ENCODE results near the gene LSS.
"Not testable (repeated sequence)": the region's sequence is repeated elsewhere in the genome, so short reads cannot be mapped to it uniquely, and the experiment has no call there.

The LSS gene

GRCh38 chr21:46245213-46245915 lies 16.8 kb upstream of the LSS start:
- no peak for DNase-seq (ENCODE audit: low read depth, low spot score)

- DNase-seq (ENCODE audit: low read depth, low spot score) = no peak
These were observed 16.0 kb upstream of the LSS start for GRCh38 chr21:46244602-46245001.

- no peak for DNase-seq (ENCODE audit: low read depth, low spot score)
These were observed 15.4 kb upstream of the LSS start for GRCh38 chr21:46243960-46244361.

DNA sequence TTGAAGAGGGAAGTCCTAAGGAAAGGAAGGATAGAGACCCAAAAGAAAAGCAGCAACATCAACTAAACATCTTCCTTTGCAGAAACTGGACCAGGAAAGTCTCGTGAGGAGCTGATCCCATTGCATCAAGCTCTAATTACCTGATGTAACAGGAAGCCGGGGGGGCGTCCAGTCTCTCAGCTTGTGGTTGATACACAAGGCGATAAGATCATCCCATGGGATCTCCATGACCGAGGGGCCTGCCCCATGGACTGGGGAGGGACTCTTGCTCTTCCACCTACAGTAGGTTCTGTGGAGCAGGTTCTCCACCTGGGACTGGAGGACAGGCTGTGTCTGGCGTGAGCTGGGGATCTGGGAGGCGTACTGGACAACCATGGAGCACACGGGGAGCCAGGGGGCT lies 14.8 kb upstream of the LSS start:
- DNase-seq (ENCODE audit: low read depth, low spot score) = no peak

DNA sequence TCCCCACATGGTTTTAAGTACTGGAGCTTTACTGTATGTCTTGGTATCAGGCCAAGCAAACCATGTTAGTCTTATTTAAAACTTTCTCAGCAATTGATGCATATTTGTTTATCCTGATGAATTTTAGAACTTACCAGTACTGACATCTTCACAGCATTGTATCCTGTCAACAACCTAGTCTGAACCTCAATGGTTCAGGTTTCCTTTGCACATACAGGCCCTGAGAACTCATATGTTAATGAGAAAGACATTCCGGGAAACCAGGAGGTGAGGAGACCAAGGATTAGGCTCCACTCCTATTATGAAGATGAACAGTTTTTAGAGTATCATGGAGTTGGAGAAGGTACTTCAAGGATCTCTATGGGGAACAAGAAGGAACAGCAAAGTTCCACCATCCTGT lies 13.0 kb upstream of the LSS start:
- DNase-seq (ENCODE audit: low read depth, low spot score) = not testable (repeated sequence)

GRCh38 chr21:46239817-46240325 lies 11.3 kb upstream of the LSS start:
- no peak for DNase-seq (ENCODE audit: low read depth, low spot score)

GRCh38 chr21:46237474-46237873 lies 8.9 kb upstream of the LSS start:
- DNase-seq (ENCODE audit: low read depth, low spot score) = no peak

GRCh38 chr21:46234436-46234950 lies 5.9 kb upstream of the LSS start:
- DNase-seq (ENCODE audit: low read depth, low spot score) = no peak

DNA sequence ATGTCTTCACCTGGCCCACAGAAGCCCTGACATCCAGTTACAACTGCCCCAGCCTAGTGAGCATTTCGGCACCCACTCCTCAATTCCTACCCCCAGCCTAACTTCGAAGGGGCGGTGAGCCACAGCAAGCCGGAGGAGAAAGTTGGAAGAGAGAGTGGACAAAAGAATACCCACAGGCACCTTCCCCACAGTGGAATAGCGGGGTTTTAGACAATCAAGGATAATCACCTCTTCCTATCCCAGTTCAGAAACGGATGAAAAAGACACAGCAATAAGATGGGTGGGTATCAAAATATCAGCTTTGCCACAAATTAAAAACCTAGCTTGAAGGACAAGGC lies 1.3 kb upstream of the LSS start:
- DNase-seq (ENCODE audit: low read depth, low spot score) = no peak

DNA sequence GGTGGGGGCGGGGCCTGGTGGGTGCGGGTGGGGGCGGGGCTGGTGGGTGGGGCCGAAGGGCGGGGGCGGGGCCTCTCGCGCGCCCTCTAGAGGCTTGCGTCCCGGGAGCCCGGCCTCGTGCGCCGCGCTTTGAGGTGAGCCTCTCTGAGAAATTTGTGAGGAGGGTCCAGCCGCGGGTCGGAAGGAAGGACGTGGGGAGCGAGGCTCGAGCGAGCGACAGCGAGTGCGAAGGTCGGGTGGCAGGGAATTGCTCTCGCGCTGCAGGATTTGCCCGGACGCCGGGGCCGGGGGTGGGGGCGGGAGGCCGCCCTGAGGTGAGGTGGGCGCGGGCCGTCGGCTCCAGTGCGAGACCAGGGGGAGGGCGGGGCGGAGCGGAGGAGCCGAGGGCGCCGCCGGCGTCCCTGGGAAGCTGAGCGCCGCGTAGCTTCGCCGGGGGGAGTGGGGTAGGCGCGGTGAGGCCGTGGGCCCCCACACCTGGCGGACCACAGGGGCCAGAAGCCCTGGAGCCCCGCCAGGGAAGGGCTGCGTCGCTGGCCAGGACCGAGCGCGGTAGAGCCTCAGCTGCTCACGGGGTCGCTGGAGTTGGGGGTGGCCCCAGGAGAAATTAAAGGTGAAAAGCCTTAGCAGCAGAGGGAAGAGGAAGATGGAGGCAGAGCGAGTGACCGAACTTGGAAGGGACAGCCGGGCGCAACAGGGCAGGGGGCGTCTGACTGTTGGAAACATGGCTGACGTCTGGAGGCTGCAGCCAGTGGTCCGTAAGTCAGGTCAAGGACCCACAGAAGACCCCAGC lies 754 bp upstream of the LSS start:
- DNase-seq (ENCODE audit: low read depth, low spot score) = no peak

- no peak for DNase-seq (ENCODE audit: low read depth, low spot score)
These were observed 696 bp downstream of the LSS start for GRCh38 chr21:46227811-46228344.

DNA sequence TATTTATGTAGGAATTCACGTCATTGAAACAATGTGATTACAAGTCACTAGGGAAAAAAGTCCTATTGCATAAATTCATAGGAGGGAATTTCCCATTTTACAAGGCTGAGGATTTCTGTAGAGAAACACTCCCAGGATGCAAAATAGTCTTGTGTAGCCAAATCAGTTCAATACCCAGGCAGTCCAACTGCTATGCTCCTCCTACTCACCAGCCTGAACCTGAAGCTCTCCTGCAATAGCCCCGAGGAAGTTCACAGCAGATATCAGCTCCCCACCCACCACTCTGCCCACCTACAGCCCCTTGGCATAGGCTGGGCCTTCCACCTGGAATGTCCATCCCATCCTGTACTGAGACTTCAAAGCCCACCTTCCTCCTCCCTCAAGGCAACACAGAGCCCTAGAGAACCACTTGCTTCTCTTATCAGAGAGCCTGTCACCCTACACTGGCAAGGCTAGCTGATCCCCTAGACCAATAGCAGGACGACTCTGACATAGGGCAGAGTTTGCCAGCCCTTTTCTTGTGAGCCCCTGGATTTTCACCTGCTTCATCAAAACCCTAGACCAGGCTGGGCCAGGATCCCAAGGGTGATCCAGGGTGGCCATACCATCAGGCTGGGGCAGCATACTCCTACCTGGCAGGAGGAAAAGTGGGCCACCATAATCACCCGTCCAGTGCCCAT lies 1.5 kb downstream of the LSS start:
- no peak for DNase-seq (ENCODE audit: low read depth, low spot score)

DNA sequence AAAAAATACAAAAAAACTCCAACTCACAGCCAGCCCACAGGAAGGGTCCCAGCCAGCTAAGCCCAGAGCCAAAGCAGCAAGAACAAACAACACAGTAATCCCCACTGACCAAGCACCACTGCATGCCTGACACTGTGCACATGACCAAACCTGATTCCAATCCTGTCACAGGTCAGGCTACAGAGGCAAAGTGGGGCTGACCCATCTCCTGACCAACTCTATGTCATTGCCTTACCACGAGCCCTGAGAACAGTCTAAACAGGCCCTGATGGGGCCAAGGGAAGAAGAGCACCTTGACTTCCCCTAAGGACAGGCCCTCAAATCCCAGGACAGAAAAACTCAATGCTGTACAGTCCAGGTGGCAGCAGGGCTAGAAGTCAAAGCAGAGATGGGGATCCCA lies 2.4 kb downstream of the LSS start:
- DNase-seq (ENCODE audit: low read depth, low spot score) = no peak

DNA sequence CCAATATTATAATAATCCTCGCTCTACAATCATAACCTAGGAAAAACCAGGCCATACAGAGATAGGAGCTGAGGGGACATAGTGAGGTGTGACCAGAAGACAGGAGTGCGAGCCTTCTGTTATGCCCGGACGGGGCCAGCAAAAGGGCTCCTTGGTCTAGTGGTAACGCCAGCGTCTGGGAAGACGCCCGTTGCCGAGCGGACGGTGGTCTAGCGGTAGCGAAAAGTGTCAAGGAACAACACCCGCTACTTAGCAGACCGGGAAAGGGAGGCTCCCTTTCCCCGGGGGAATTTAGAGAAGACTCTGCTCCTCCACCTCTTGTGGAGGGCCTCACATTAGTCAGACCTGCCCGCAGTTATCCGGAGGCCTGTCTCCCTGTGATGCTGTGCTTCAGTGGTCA lies 4.9 kb downstream of the LSS start:
- not testable (repeated sequence) for DNase-seq (ENCODE audit: low read depth, low spot score)

DNA sequence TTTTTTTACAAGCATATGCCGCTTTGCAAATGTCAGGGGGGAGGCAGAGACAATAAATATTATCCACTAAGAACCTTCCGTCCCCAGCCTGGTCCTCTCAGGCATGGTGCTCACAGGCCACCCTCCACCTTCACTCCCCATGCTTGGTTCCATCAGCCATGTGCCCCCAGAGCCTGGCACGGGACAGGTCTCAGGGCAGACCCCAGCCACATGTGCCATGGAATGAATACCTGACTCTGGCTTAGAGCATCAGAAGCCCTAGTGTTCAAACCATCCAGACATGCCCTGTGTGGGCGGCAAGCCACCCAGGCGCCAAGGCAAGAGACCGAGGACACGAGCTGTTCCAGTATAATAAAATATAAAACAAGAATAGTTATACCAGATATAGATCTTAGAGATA lies 5.4 kb downstream of the LSS start:
- no peak for DNase-seq (ENCODE audit: low read depth, low spot score)

- DNase-seq (ENCODE audit: low read depth, low spot score) = no peak
These were observed 6.0 kb downstream of the LSS start for GRCh38 chr21:46222436-46223116.

GRCh38 chr21:46221664-46222435 lies 6.7 kb downstream of the LSS start:
- no peak for DNase-seq (ENCODE audit: low read depth, low spot score)

DNA sequence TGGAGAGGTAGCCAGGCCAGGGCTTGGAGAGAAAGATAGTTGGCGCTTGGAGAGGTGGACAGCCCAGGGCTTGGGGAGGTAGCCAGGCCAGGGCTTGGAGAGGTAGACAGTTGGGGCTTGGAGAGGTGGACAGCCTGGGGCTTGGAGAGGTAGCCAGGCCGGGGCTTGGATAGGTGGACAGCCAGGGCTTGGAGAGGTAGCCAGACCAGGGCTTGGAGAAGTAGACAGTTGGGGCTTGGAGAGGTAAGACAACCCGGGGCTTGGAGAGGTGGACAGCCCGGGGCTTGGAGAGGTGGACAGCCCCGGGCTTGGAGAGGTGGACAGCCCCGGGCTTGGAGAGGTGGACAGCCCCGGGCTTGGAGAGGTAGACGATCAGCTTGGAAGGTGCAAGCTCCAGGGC lies 7.7 kb downstream of the LSS start:
- no peak for DNase-seq (ENCODE audit: low read depth, low spot score)

GRCh38 chr21:46220275-46220810 lies 8.2 kb downstream of the LSS start:
- no peak for DNase-seq (ENCODE audit: low read depth, low spot score)

- DNase-seq (ENCODE audit: low read depth, low spot score) = no peak
These were observed 8.9 kb downstream of the LSS start for GRCh38 chr21:46219591-46220239.

Measured in ELF-1 (cell line).